Inflammatory macrophage (primary cell): ENCODE measurements around the gene CACNA1S.
A peak's percentile ranks its signal among the peaks of the same experiment; 100 is the strongest.

ENCODE experiments used
- DNase-seq, 2 donors: peaks; one replicate each; pipeline ENCODE4 v3.0.0-alpha.2; 2020 to 2022

CACNA1S gene

GRCh38 chr1:201140235-201140940 is 28.2 kb upstream of the CACNA1S start:
- DNase-seq = no peak

GRCh38 chr1:201139756-201140155 is 27.5 kb upstream of the CACNA1S start:
- DNase-seq = no peak

GRCh38 chr1:201139306-201139705 is 27.1 kb upstream of the CACNA1S start:
- no peak for DNase-seq

GRCh38 chr1:201138311-201138840 is 26.1 kb upstream of the CACNA1S start:
- DNase-seq = no peak

- no peak for DNase-seq
Observed at GRCh38 chr1:201137579-201138310, 25.5 kb upstream of the CACNA1S start.

DNA sequence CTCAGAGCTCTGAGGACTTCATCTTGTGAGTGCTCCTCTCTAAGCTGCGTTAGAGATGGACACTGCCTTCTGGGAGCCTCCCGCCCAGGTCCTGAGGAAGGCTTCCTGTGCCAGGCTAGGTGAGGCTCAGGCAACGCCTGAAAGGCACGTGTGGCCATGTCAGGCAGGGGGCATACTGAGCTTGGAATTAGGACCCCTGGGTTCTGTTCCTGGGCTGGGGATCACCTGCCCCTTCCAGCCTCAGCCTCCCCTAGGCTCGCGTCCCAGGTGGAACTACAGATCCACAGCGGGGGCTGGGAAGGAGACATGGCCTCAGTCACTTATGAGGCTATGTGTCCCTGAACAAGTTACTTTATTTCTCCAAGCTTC is 24.8 kb upstream of the CACNA1S start:
- DNase-seq = no peak

DNA sequence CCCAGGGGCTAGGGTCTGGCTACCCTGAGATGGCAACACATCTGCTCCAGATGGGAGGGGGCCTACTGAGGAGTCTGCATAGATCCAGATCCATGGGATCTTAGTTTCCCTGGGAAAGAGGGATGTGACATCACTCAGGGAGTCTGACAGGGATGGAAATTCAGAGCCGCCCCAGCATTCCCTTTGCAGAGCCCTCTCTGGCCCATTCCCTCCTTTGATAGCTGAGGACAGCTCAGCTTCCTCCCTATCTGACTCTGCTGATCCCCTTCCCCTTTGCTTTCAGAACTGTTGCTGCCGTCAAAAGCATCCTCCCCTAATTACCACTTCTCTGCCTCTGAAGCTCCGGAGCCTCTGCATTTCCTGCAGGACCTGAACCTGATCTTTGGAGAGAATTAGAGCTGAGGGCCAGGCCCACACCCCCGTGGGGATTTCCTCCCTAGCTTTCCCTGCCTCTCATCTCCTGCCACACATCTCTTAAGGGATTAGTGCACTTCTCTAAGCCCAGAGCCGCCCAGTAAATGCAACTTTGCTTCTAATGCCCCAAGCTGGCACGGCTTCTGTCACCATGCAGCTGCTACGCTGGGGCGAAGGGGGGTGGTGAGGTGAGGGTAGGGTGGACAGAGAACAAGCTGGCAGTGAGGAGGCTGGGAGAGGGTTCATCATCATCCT is 24.3 kb upstream of the CACNA1S start:
- DNase-seq = no peak

GRCh38 chr1:201134405-201134804 is 22.2 kb upstream of the CACNA1S start:
- no peak for DNase-seq

DNA sequence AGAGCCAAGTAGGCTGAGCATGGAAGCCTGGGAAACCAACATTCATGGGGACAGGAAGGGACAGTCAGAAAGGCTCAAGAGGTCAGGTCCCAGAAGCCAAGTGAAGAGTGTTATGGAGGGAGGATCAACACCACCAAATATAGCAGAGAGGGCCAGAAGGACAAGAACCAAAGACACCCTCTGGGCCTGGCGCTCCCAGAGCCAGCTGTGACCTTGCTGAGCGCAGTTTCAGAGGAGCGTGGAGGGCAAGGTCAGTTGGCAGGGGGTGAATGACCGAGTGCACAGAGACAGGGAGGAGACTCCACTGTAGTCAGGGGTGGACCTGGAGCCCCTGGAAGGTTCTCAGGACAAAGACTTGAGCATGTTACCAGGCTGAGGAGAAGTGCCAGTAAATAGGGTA is 19.2 kb upstream of the CACNA1S start:
- no peak for DNase-seq

DNA sequence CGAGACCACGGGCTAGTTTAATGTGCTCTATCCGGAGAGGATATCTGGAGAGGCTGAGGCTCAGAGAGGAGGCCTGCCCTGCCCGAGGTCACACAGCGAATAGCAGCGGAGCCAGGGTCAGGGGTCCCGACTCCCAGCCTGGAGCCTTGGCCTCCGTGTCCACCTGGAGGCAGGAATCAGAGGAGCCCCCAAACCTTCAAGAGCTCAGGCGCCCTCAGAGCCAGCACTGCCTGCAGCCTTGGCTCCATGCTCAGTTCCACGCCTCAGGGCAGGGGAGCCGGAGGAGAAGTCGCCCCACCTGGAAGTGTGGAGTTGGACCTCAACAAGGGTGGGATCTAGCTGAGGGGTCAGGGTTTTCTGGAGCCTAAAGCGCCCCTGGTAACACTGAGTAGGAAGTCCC is 16.7 kb upstream of the CACNA1S start:
- no peak for DNase-seq

- DNase-seq = no peak
Observed at GRCh38 chr1:201128476-201128875, 16.2 kb upstream of the CACNA1S start.

DNA sequence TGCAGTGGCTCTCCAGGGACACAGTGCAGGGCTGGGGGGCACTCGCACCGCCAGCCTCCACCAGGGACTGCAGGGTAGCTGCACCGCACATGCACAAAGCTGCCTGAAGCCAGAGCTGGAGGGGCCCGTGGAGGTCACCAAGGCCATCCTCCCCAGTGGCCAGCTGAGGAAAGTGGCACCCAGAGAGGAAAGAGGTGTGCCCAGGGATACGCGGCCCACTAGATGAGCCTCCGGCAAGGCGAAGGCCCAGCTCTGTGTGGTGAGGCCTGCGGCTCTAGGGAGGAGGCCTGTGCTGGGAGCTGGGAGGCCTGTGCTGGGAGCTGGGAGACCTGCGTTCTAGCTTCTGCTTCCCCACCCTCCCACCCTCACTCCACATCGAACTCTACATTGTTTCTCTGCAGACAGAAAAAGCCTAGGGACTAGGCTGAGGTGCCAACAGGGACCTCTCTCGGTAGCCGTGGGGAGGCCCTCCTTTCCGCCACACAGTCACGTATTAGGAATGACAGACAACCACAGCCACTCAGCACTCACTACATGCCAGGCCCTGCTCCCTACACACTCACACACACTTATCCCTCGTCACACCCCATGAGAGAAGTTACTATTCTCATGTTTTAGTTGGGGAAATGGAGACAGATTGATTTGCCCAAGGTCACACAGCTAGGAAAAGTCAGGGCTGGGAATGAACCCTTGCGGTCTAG is 15.7 kb upstream of the CACNA1S start:
- DNase-seq = no peak

- no peak for DNase-seq
Observed at GRCh38 chr1:201126832-201127754, 14.9 kb upstream of the CACNA1S start, which contains the start of gene ASCL5. Gene ASCL5, minus strand, starts transcription at chr1:201127184. Its CDS starts 11,812 bp downstream, at chr1:201115372.

DNA sequence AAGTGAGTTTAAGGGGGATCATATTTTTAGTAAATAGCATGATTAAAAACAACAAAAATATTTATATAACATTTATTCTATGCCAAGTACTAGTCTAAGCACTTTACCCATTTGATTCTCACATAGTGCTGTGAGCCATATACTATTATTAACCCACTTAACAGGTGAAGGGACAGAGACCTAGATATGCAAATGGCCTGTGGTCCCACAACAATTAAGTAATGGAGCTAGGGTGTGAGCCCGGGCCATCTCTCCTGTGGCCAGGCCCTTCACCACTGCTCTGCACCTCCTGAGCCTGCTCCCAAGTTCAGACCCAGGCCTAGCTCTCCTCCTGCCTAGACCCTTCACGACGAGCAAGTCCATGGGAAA is 14.2 kb upstream of the CACNA1S start:
- DNase-seq = no peak

- no peak for DNase-seq
Observed at GRCh38 chr1:201125800-201126199, 13.6 kb upstream of the CACNA1S start.

GRCh38 chr1:201125019-201125418 is 12.8 kb upstream of the CACNA1S start:
- no peak for DNase-seq

DNA sequence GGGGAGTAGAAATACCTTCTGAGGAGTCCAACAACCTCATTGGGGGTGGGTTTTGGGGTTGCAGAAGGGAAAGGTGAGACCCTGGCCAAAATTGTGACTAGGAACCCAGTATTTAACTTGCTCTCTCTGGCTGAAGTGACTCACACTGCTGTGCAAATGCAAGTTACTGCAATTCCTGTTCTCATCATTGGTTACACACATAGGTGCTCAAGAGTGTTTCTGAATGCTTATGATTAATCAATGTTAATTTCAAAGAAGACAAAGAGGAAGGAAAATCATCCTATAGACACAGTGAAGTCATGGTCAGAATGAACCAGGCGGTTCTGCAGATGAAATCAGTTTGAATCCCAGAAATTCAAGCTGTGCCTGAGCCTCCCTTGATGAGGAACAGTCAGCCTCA is 11.6 kb upstream of the CACNA1S start:
- no peak for DNase-seq

DNA sequence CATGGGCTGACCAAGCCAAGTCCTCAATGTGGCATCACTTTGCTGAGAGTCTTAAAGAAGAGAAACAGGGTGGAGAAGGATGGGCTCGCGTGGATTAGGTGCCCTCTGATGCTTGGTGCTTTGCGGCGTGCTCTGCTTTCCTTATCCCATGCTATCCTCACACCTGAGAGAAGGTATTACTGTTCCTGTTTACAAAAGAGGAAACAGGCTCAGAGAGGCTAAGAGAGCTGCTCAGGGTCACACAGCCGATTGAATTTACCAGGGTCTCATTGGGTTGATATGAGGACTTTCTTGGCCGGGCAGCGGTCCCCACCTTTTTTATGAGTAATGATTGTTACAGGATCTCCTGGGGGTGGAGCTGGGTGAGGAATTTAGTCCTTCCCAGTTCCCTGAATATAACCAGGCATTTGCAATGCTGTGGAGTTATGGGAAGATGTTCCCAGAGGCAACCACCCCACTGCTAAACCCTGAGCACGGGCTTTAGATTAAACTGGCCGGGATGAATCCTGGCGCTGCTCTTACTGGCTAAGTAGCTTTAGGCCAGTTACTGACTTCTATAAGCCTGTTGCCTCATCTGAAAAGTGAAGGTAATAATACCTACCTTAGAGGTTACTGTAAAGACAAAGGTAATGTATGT is 10.2 kb upstream of the CACNA1S start:
- DNase-seq = no peak

- DNase-seq = peak; percentile 54 to 66
Observed at GRCh38 chr1:201119206-201120197, 7.3 kb upstream of the CACNA1S start.

- no peak for DNase-seq
Observed at GRCh38 chr1:201116091-201116490, 3.9 kb upstream of the CACNA1S start.
